Measurements from ENCODE around the gene LRRC31. TPM values are rescaled to one million over a fixed set of nuclear protein-coding genes. Genes with fewer than 3 reads are reported as not detected.
A peak's percentile ranks its signal among the peaks of the same experiment; 100 is the strongest.

The LRRC31 gene
- total and polyA plus RNA-seq, 2 experiments from 2014 or later = not detected

DNA sequence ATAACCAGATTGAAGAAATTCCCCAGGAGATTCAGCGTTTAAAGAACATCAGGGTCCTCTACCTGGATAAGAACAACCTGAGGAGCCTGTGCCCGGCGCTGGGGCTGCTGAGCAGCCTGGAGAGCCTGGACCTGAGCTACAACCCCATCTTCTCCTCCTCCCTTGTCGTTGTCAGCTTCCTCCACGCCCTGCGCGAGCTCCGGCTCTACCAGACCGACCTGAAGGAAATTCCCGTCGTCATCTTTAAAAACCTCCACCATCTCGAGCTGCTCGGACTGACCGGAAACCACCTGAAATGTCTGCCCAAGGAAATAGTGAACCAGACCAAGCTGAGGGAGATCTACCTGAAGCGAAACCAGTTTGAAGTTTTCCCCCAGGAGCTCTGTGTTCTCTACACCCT is 47.6 kb downstream of the LRRC31 start:
- Histone ChIP-seq H4K20me1 (replicated peaks; ENCODE audit: insufficient read depth) (no peaks in the 10 kb centered on the region), H3K4me1 (ENCODE audit: insufficient read depth) (no peaks in the 10 kb centered on the region), H3K4me2 (no peak overlapping the region), H3K9me2 (ENCODE audit: insufficient read depth) (no peaks in the 10 kb centered on the region), H3K79me2 (replicated peaks; ENCODE audit: insufficient read depth) (no peaks in the 10 kb centered on the region), H3K36me3 (ENCODE audit: insufficient read depth) (no peaks in the 10 kb centered on the region), H2AFZ (0 out of 2 replicates have a peak overlapping the region, but pooled peaks have one; percentile 1), H3K4me3 (no peak overlapping the region), H3F3A (replicated peaks; ENCODE audit: low read depth) (no peaks in the 10 kb centered on the region), H3K27ac (ENCODE audit: low read depth) (no peak overlapping the region), H3K27me3 (ENCODE audit: insufficient read depth) (no peaks in the 10 kb centered on the region)
- Mint-ChIP-seq H3K27ac (no peak overlapping the region), H3K4me1 (no peaks in the 10 kb centered on the region; the same call in 2 of the 3 replicates), H3K36me3 (ENCODE audit: low read depth) (no peaks in the 10 kb centered on the region), H3K4me3 (no peak overlapping the region), H3K9me3 (no peaks in the 10 kb centered on the region), H3K27me3 (ENCODE audit: insufficient read depth, low read depth, poor library complexity) (peaks cover 2% of the 10 kb centered on the region)
- DNase-seq (ENCODE audit: low spot score) (no peak), ATAC-seq (no peak)
- TF ChIP-seq POLR2AphosphoS5 (IDR thresholded peaks at IDR 0.05; ENCODE audit: low read depth) (no peak), ZNF331 (CRISPR knock-in tag; IDR thresholded peaks at IDR 0.05; ENCODE audit: low read depth) (no peak), ZNF114 (CRISPR knock-in tag; IDR thresholded peaks at IDR 0.05) (no peak), NANOG (IDR thresholded peaks at IDR 0.05; ENCODE audit: borderline replicate concordance) (no peak)
- TF ChIP-seq, protein P1, sequence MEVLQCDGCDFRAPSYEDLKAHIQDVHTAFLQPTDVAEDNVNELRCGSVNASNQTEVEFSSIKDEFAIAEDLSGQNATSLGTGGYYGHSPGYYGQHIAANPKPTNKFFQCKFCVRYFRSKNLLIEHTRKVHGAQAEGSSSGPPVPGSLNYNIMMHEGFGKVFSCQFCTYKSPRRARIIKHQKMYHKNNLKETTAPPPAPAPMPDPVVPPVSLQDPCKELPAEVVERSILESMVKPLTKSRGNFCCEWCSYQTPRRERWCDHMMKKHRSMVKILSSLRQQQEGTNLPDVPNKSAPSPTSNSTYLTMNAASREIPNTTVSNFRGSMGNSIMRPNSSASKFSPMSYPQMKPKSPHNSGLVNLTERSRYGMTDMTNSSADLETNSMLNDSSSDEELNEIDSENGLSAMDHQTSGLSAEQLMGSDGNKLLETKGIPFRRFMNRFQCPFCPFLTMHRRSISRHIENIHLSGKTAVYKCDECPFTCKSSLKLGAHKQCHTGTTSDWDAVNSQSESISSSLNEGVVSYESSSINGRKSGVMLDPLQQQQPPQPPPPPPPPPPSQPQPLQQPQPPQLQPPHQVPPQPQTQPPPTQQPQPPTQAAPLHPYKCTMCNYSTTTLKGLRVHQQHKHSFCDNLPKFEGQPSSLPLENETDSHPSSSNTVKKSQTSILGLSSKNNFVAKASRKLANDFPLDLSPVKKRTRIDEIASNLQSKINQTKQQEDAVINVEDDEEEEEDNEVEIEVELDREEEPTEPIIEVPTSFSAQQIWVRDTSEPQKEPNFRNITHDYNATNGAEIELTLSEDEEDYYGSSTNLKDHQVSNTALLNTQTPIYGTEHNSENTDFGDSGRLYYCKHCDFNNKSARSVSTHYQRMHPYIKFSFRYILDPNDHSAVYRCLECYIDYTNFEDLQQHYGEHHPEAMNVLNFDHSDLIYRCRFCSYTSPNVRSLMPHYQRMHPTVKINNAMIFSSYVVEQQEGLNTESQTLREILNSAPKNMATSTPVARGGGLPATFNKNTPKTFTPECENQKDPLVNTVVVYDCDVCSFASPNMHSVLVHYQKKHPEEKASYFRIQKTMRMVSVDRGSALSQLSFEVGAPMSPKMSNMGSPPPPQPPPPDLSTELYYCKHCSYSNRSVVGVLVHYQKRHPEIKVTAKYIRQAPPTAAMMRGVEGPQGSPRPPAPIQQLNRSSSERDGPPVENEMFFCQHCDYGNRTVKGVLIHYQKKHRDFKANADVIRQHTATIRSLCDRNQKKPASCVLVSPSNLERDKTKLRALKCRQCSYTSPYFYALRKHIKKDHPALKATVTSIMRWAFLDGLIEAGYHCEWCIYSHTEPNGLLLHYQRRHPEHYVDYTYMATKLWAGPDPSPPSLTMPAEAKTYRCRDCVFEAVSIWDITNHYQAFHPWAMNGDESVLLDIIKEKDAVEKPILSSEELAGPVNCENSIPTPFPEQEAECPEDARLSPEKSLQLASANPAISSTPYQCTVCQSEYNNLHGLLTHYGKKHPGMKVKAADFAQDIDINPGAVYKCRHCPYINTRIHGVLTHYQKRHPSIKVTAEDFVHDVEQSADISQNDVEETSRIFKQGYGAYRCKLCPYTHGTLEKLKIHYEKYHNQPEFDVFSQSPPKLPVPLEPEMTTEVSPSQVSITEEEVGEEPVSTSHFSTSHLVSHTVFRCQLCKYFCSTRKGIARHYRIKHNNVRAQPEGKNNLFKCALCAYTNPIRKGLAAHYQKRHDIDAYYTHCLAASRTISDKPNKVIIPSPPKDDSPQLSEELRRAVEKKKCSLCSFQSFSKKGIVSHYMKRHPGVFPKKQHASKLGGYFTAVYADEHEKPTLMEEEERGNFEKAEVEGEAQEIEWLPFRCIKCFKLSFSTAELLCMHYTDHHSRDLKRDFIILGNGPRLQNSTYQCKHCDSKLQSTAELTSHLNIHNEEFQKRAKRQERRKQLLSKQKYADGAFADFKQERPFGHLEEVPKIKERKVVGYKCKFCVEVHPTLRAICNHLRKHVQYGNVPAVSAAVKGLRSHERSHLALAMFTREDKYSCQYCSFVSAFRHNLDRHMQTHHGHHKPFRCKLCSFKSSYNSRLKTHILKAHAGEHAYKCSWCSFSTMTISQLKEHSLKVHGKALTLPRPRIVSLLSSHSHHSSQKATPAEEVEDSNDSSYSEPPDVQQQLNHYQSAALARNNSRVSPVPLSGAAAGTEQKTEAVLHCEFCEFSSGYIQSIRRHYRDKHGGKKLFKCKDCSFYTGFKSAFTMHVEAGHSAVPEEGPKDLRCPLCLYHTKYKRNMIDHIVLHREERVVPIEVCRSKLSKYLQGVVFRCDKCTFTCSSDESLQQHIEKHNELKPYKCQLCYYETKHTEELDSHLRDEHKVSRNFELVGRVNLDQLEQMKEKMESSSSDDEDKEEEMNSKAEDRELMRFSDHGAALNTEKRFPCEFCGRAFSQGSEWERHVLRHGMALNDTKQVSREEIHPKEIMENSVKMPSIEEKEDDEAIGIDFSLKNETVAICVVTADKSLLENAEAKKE (CRISPR knock-in tag; IDR thresholded peaks at IDR 0.05) = no peak

DNA sequence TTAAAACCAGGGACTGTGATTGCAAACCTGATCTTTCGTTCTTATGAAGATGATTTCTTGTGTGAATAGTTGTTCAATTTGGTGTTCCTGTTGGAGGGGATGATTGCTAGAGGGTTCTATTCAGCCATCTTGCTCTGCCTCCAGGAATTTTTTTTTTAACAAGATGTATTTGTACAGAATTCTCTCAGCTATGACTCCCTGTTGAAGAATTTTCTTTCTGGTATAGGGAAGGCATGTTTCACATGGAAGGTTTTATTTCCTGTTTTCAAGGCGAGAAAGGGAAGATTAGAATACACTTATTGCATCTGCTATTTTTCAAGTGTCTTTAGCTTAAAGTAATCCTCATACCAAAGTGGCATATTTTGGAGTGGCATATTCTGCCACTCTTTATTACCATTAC is 51.4 kb downstream of the LRRC31 start:
- Histone ChIP-seq H3K36me3 (ENCODE audit: insufficient read depth) (no peaks in the 10 kb centered on the region), H3K27me3 (ENCODE audit: insufficient read depth) (peaks cover 6% of the 10 kb centered on the region; the same call in 1 of the 2 replicates), H3K27ac (ENCODE audit: low read depth) (no peak overlapping the region), H3F3A (replicated peaks; ENCODE audit: low read depth) (no peaks in the 10 kb centered on the region), H3K9me2 (ENCODE audit: insufficient read depth) (no peaks in the 10 kb centered on the region), H3K4me2 (no peak overlapping the region), H4K20me1 (replicated peaks; ENCODE audit: insufficient read depth) (no peaks in the 10 kb centered on the region), H3K79me2 (replicated peaks; ENCODE audit: insufficient read depth) (no peaks in the 10 kb centered on the region), H3K4me1 (ENCODE audit: insufficient read depth) (peaks cover 4% of the 10 kb centered on the region), H3K4me3 (no peak overlapping the region), H2AFZ (peak overlapping the region; percentile 90; the same call in 1 of the 2 replicates)
- DNase-seq (ENCODE audit: low spot score) (no peak), ATAC-seq (no peak)
- Mint-ChIP-seq H3K9me3 (peaks cover 13% of the 10 kb centered on the region; the same call in 2 of the 3 replicates), H3K27ac (no peak overlapping the region), H3K4me3 (no peak overlapping the region), H3K4me1 (peaks cover 8% of the 10 kb centered on the region), H3K36me3 (ENCODE audit: low read depth) (no peaks in the 10 kb centered on the region), H3K27me3 (ENCODE audit: insufficient read depth, low read depth, poor library complexity) (peaks cover 13% of the 10 kb centered on the region)
- TF ChIP-seq, protein P1 (CRISPR knock-in tag; IDR thresholded peaks at IDR 0.05) = no peak
- TF ChIP-seq NANOG (IDR thresholded peaks at IDR 0.05; ENCODE audit: borderline replicate concordance) (no peak), POLR2AphosphoS5 (IDR thresholded peaks at IDR 0.05; ENCODE audit: low read depth) (no peak), EZH2phosphoT487 (IDR thresholded peaks at IDR 0.05; ENCODE audit: unreplicated experiment) (no peak)
